HG03354 (cell line): Measurements from ENCODE around the gene PSMB5.

ENCODE experiments used
- ATAC-seq: cut with Tn5 transposase; IDR thresholded peaks from one replicate; pipeline ENCODE4 v1.9.1; 2021; ENCODE audit warnings: mild to moderate bottlenecking; ENCODE audit not compliant: unreplicated experiment, poor library complexity, severe bottlenecking

PSMB5 gene

GRCh38 chr14:23045419-23046357 is 11.0 kb upstream of the PSMB5 start:
- no peak for ATAC-seq

DNA sequence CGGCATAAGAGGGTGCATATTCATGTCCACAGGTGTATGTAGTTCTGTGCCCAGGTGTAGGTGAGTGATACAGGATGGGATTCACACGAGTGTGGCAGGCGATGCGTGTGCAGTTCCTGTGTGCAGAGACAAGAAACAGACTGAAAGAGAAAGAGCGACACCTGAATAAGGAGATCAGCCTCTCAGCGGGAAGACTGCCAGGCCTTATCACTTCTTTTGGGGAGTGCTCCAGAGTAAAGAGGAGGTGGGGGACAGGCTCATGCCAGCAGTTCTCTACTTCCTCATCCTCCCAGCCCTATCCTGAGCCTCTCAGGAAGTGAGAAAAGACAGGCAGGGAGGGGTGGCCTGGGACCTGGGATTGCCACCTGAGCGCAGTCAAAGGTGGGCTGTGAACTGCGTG is 10.1 kb upstream of the PSMB5 start:
- ATAC-seq, result no peak

DNA sequence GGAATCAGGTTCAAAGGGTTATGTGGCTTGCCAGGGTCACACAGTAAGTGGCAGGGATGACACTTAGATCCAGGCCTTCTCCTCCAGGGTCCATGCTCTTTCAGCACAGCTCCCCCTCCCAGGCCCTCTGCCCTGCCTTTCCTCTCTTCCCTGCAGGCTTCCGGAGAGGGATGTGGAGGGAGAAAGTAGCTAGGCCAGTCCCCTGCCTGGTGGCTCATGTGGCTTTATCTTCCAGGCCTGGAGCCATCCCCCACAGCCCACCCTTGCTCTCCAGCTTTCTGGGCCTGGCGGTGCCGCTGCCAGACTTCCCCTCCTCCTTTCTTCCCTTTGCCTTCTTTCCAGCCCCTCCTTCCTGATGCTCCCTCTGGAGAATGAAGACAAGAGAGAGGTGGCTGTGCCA is 9.1 kb upstream of the PSMB5 start:
- ATAC-seq, result no peak

- no peak for ATAC-seq
Measured at GRCh38 chr14:23043145-23043544, 8.4 kb upstream of the PSMB5 start.

DNA sequence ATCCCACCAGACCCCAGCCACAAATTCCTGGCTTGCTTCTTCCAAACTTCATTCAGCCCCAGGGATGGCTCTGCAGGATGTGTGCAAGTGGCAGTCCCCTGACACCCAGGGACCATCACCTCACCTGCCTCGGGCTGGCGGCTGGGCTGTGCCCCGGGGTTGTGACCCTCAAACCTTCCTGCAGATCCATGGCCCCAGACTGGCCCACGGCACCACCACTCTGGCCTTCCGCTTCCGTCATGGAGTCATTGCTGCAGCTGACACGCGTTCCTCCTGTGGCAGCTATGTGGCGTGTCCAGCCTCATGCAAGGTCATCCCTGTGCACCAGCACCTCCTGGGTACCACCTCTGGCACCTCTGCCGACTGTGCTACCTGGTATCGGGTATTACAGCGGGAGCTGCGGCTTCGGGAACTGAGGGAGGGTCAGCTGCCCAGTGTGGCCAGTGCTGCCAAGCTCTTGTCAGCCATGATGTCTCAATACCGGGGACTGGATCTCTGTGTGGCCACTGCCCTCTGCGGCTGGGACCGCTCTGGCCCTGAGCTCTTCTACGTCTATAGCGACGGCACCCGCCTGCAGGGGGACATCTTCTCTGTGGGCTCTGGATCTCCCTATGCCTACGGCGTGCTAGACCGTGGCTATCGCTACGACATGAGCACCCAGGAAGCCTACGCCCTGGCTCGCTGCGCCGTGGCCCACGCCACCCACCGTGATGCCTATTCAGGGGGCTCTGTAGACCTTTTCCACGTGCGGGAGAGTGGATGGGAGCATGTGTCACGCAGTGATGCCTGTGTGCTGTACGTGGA is 7.7 kb upstream of the PSMB5 start, which contains the start of gene PSMB11:
PSMB11 (plus strand) TSS at position 51 of the 804 bp plus-strand sequence; CDS start at position 65, 14 bp downstream.
- ATAC-seq, result no peak

DNA sequence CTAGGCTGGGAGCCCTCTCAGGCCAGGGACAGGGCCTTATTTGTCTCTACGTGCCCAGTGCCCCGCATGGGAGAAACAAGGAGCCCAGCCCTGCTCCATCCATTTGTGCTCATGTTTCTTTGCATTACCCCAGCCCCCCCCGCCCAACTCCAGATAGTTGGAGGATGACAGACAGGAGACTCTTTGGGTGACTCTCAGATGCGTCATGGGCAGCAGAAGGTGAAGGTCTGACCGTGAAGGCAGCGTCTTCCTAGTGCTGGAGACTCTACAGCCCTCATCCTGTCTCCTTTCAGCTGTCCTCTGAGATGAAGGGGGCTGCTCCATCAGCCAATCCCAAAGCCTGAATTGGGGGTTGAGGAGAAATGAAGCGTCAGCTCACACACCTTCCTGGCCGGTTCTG is 7.0 kb upstream of the PSMB5 start:
- no peak for ATAC-seq

DNA sequence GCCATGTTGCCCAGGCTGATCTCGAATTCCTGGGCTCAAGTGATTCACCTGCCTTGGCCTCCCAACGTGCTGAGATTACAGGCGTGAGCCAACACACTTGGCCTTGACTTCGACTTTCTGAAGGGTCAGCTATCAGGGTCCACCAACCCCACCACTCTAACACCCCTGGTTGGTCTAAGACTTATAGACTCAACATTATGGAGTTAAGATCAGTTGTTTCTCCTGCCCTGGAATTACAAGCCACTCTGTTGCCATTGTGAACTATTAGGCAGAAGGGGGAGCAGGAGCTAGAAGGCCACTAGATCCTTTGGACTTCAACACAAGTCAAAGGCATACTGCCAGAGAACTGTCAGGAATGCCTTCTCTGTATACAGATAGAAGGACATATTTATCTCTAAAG is 5.4 kb upstream of the PSMB5 start:
- no peak for ATAC-seq

DNA sequence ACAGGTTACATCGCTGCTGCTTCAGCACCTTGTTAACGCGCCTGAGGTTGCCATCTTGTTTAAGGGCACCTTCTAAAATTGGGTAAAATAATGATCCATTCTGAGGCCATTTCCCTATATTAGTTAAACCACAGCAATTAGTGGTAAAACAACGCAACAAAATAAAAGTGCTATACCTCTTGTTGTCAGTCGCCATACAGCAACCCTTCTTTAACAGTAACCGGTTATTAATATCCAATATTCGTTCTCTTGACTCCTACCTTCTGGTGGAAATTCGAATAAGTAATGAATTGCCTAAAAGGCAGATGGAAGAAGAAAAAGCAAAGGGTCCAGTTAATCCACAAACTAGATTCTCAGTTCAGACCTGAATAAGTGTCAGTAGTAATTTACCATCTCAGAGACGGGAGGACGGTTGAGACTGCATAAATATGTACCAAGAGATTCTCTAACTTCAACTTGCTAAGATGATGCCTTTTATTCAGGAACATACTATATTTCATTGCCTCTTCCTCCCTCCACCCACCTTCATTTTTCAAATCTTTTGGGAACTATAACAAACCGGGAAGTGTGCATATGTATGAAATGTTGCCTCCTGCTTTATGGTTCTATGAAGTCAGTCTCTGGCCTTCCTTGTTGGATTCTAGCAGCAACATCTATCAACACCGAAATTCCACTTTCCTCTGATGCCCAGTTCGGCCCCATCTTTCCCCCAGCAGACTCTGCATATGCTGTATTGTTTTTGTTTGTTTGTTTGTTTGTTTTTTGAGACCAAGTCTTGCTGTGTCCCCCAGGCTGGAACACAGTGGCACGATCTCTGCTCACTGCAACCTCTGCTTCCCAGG is 824 bp upstream of the PSMB5 start:
- ATAC-seq, result no peak

DNA sequence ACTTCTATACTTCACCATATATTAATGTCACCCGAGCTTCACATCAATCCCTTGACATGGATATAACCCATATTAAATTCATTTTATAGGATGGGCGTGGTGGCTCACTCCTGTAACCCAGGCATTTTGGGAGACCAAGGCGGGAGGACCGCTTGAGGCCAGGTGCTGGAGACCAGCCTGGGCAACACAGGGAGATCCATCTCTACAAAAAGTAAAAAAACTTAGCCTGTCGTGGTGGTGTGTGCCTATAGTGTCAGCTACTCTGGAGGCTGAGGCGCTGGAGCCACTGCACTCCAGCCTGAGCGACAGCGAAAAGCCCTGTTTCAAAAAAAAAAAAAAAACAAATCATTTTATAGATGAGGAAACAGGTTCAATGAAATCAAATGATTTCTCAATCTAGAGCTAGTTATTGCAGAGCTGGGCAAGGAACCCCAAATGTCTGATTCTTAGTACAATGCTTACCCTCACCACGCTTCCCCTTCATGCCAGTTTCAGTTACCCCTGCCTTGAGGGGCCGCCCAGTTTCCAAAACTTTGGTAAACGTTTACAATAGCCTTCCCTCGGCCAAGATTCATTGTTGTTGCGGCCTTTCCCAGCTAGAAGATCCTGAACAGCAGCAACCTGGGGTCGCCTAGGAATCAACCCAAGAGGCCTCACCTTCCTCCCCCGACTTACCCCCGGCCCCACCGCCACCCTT is 751 bp downstream of the PSMB5 start:
- no peak for ATAC-seq

- no peak for ATAC-seq
Measured at GRCh38 chr14:23033251-23033727, 1.4 kb downstream of the PSMB5 start.

DNA sequence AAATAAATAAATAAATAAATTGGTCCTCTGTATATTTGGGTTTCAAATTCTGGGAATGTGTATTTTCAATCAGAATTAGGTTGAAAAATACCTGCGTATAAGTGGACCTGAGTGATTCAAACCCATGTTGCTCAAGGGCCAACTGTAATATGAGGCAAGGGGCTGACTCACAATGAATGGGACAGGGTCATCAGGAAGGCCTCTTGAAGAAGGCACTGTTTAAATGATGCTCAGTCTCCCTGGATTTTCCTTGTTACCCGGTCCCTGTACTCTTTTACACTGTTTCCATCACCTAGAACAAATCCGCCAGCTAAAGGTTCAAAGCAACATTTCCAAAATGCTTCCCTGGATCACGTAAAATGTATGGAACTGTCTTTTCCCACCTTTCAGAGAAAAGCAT is 3.8 kb downstream of the PSMB5 start:
- ATAC-seq, result no peak

GRCh38 chr14:23028799-23029198 is 5.9 kb downstream of the PSMB5 start:
- ATAC-seq, result no peak

- ATAC-seq, result no peak
Measured at GRCh38 chr14:23025151-23025814, 9.4 kb downstream of the PSMB5 start.

DNA sequence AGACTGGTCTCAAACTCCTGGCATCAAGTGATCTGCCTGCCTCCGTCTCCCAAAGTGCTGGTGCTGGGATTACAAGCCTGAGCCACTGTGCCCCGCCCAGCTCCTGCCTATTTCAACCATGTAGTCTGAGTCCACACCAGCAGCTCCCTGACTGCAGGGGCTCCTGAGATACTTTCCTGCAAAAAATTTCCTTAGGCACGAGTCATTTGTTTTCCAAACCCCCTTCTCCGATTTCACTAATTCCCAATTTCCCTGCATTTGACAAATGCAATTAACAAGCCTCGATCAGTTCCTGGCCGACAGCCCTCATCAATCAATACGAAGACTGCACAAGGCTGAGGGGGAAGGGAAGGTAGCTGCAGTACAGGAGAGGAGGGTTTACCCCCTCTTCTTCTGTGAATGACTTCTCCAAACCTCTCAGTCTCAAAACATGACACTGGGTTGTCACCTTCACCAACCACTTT is 10.1 kb downstream of the PSMB5 start:
- ATAC-seq, result no peak

DNA sequence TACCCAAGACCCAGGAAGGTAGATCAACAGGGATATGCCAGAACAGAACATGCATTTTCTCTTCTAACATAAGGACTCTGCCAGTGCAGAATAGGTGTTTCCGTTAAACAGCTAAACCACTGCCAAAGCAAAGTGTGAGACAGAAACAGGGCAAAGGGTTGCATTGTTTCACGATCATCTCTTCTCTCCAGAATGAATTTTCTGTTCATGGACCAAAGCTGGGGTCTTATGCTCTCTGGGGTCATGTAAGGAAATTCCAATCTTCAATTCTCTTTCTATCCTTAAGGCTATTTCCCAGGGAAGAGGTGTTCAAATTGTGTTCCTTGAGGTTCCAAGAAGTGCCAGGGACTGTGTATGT is 10.9 kb downstream of the PSMB5 start:
- ATAC-seq, result no peak

GRCh38 chr14:23023022-23023794 is 11.5 kb downstream of the PSMB5 start:
- no peak for ATAC-seq

DNA sequence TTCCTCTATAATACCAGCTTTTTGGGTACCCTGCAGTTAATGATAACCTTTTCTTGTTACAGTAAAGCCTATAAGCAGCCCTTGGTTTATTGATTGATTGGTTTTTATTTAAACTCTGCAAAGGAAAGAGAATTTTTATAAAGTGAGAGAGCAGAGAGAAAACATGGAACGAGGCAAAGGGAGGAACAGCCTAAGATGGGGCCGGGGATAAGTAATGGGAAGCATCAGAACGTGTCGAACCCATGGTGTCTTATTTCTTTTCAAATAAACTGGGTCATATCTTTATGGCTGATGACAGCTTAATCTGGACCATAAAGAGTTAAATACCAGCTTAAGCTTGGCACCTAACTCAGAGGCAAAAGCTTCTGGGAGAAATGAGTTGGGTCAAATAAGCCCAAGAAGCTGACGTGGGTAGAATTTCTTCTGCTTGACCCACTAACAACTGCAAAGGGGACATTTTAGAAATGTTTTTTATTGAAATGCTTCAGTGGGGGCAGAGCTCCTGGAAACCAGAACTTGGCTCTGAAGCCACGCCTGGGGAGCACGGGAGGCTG is 12.7 kb downstream of the PSMB5 start:
- no peak for ATAC-seq

GRCh38 chr14:23021434-23021833 is 13.3 kb downstream of the PSMB5 start:
- no peak for ATAC-seq
